Activated naive CD8-positive, alpha-beta T cell (primary cell): ENCODE results near the gene MYO10.
"Not testable (repeated sequence)": the region's sequence is repeated elsewhere in the genome, so short reads cannot be mapped to it uniquely, and the experiment has no call there.

Source experiments
- H3K27ac Mint-ChIP-seq: one replicate; pipeline ENCODE4 v1.8.0; 2021; ENCODE audit warnings: mixed read lengths
- H3K27me3 Mint-ChIP-seq: one replicate; pipeline ENCODE4 v1.8.0; 2021; ENCODE audit warnings: mixed read lengths
- H3K36me3 Mint-ChIP-seq: one replicate; pipeline ENCODE4 v1.8.0; 2021; ENCODE audit warnings: mixed read lengths
- H3K4me1 Mint-ChIP-seq: one replicate; pipeline ENCODE4 v1.8.0; 2021; ENCODE audit warnings: low read depth, mixed read lengths
- H3K4me3 Mint-ChIP-seq: one replicate; pipeline ENCODE4 v1.8.0; 2021; ENCODE audit warnings: mild to moderate bottlenecking, mixed read lengths
- H3K9me3 Mint-ChIP-seq: one replicate; pipeline ENCODE4 v1.8.0; 2021; ENCODE audit warnings: low read depth, mixed read lengths

Gene MYO10

GRCh38 chr5:16855485-16855884 is 80.6 kb downstream of the MYO10 start:
- Mint-ChIP-seq H3K4me1 (no peaks in the 10 kb centered on the region), H3K4me3 (no peak overlapping the region), H3K9me3 (no peaks in the 10 kb centered on the region), H3K27me3 (no peaks in the 10 kb centered on the region), H3K27ac (no peak overlapping the region), H3K36me3 (no peaks in the 10 kb centered on the region)

- Mint-ChIP-seq H3K36me3 (no peaks in the 10 kb centered on the region), H3K4me1 (no peaks in the 10 kb centered on the region)
Observed at GRCh38 chr5:16854351-16854750, 81.7 kb downstream of the MYO10 start.

GRCh38 chr5:16853518-16853917 is 82.6 kb downstream of the MYO10 start:
- Mint-ChIP-seq H3K4me3 (no peak overlapping the region), H3K36me3 (no peaks in the 10 kb centered on the region), H3K27ac (no peak overlapping the region), H3K4me1 (no peaks in the 10 kb centered on the region), H3K27me3 (peaks cover 2% of the 10 kb centered on the region), H3K9me3 (no peaks in the 10 kb centered on the region)

More at GRCh38 chr5:16854351-16854750, 81.7 kb downstream of the MYO10 start:
- Mint-ChIP-seq H3K27ac (no peak overlapping the region), H3K27me3 (no peaks in the 10 kb centered on the region), H3K9me3 (no peaks in the 10 kb centered on the region), H3K4me3 (no peak overlapping the region)

- Mint-ChIP-seq H3K27me3 (peaks cover 2% of the 10 kb centered on the region), H3K4me1 (no peaks in the 10 kb centered on the region), H3K4me3 (no peak overlapping the region), H3K36me3 (no peaks in the 10 kb centered on the region), H3K27ac (no peak overlapping the region), H3K9me3 (no peaks in the 10 kb centered on the region)
Observed at GRCh38 chr5:16852251-16853005, 83.7 kb downstream of the MYO10 start.

- no peak overlapping the region for H3K27ac Mint-ChIP-seq
- H3K9me3 Mint-ChIP-seq, result no peaks in the 10 kb centered on the region
- H3K4me3 Mint-ChIP-seq, result no peak overlapping the region
- peaks cover 2% of the 10 kb centered on the region for H3K36me3 Mint-ChIP-seq
- H3K4me1 Mint-ChIP-seq, result no peaks in the 10 kb centered on the region
- peaks cover 5% of the 10 kb centered on the region for H3K27me3 Mint-ChIP-seq
Observed at GRCh38 chr5:16849775-16850174, 86.3 kb downstream of the MYO10 start.

- Mint-ChIP-seq H3K36me3 (peaks cover 2% of the 10 kb centered on the region), H3K27me3 (peaks cover 5% of the 10 kb centered on the region), H3K4me1 (no peaks in the 10 kb centered on the region), H3K9me3 (no peaks in the 10 kb centered on the region), H3K4me3 (no peak overlapping the region), H3K27ac (no peak overlapping the region)
Observed at GRCh38 chr5:16849181-16849580, 86.9 kb downstream of the MYO10 start.

- no peak overlapping the region for H3K27ac Mint-ChIP-seq
- no peak overlapping the region for H3K4me3 Mint-ChIP-seq
- H3K27me3 Mint-ChIP-seq, result peaks cover 16% of the 10 kb centered on the region
- peaks cover 3% of the 10 kb centered on the region for H3K4me1 Mint-ChIP-seq
- H3K9me3 Mint-ChIP-seq, result no peaks in the 10 kb centered on the region
- H3K36me3 Mint-ChIP-seq, result peaks cover 2% of the 10 kb centered on the region
Observed at GRCh38 chr5:16844952-16845351, 91.1 kb downstream of the MYO10 start.

GRCh38 chr5:16842896-16843295 is 93.2 kb downstream of the MYO10 start:
- Mint-ChIP-seq H3K4me3 (no peak overlapping the region), H3K4me1 (peaks cover 3% of the 10 kb centered on the region), H3K27ac (no peak overlapping the region), H3K36me3 (peaks cover 2% of the 10 kb centered on the region), H3K27me3 (peaks cover 14% of the 10 kb centered on the region), H3K9me3 (no peaks in the 10 kb centered on the region)

- Mint-ChIP-seq H3K4me3 (no peak overlapping the region), H3K27me3 (peaks cover 14% of the 10 kb centered on the region), H3K36me3 (peaks cover 2% of the 10 kb centered on the region), H3K27ac (no peak overlapping the region), H3K9me3 (no peaks in the 10 kb centered on the region), H3K4me1 (peaks cover 3% of the 10 kb centered on the region)
Observed at GRCh38 chr5:16841416-16841815, 94.7 kb downstream of the MYO10 start.

- no peaks in the 10 kb centered on the region for H3K9me3 Mint-ChIP-seq
- no peaks in the 10 kb centered on the region for H3K4me1 Mint-ChIP-seq
- peaks cover 4% of the 10 kb centered on the region for H3K27me3 Mint-ChIP-seq
- no peak overlapping the region for H3K4me3 Mint-ChIP-seq
- H3K36me3 Mint-ChIP-seq, result no peaks in the 10 kb centered on the region
- no peak overlapping the region for H3K27ac Mint-ChIP-seq
Observed at GRCh38 chr5:16837305-16837704, 98.8 kb downstream of the MYO10 start.

GRCh38 chr5:16834029-16834428 is 102.1 kb downstream of the MYO10 start:
- no peaks in the 10 kb centered on the region for H3K4me1 Mint-ChIP-seq
- no peak overlapping the region for H3K4me3 Mint-ChIP-seq
- peaks cover 5% of the 10 kb centered on the region for H3K27me3 Mint-ChIP-seq
- H3K9me3 Mint-ChIP-seq, result no peaks in the 10 kb centered on the region
- H3K27ac Mint-ChIP-seq, result no peak overlapping the region
- no peaks in the 10 kb centered on the region for H3K36me3 Mint-ChIP-seq

- H3K36me3 Mint-ChIP-seq, H3K27ac Mint-ChIP-seq, H3K27me3 Mint-ChIP-seq, H3K4me3 Mint-ChIP-seq, H3K4me1 Mint-ChIP-seq, H3K9me3 Mint-ChIP-seq: not testable (repeated sequence)
Observed at GRCh38 chr5:16831326-16831725, 104.8 kb downstream of the MYO10 start.

GRCh38 chr5:16827755-16828154 is 108.3 kb downstream of the MYO10 start:
- H3K36me3 Mint-ChIP-seq, result no peaks in the 10 kb centered on the region
- no peaks in the 10 kb centered on the region for H3K9me3 Mint-ChIP-seq
- no peak overlapping the region for H3K27ac Mint-ChIP-seq
- H3K27me3 Mint-ChIP-seq, result peaks cover 10% of the 10 kb centered on the region
- no peak overlapping the region for H3K4me3 Mint-ChIP-seq
- no peaks in the 10 kb centered on the region for H3K4me1 Mint-ChIP-seq

GRCh38 chr5:16826379-16827125 is 109.5 kb downstream of the MYO10 start:
- Mint-ChIP-seq H3K27ac (no peak overlapping the region), H3K4me3 (no peak overlapping the region), H3K36me3 (no peaks in the 10 kb centered on the region), H3K27me3 (peaks cover 9% of the 10 kb centered on the region), H3K4me1 (no peaks in the 10 kb centered on the region), H3K9me3 (no peaks in the 10 kb centered on the region)

GRCh38 chr5:16819522-16820167 is 116.4 kb downstream of the MYO10 start:
- Mint-ChIP-seq H3K4me1 (no peaks in the 10 kb centered on the region), H3K36me3 (no peaks in the 10 kb centered on the region), H3K27ac (no peak overlapping the region), H3K27me3 (peaks cover under 1% of the 10 kb centered on the region), H3K9me3 (no peaks in the 10 kb centered on the region), H3K4me3 (no peak overlapping the region)
